Neuron (in vitro differentiated cells): Measurements from ENCODE around the gene VPREB1.
"Not testable (repeated sequence)": the region's sequence is repeated elsewhere in the genome, so short reads cannot be mapped to it uniquely, and the experiment has no call there.

Source experiments
- H2AFZ ChIP-seq: one replicate; pipeline ENCODE4 v1.6.1; 2013; ENCODE audit warnings: low read depth, mild to moderate bottlenecking, inconsistent platforms, low read length, moderate library complexity
- H3K27me3 ChIP-seq: one replicate; pipeline ENCODE4 v1.6.1; 2013; ENCODE audit warnings: low read length; ENCODE audit not compliant: insufficient read depth
- H3K36me3 ChIP-seq: one replicate; pipeline ENCODE4 v1.6.1; 2013; ENCODE audit warnings: low read length; ENCODE audit not compliant: insufficient read depth
- H3K4me1 ChIP-seq: one replicate; pipeline ENCODE4 v1.6.1; 2013; ENCODE audit warnings: low read length; ENCODE audit not compliant: insufficient read depth
- H3K4me3 ChIP-seq: 2 replicates; pipeline ENCODE4 v1.5.1; 2013; ENCODE audit warnings: mild to moderate bottlenecking, low read length, moderate library complexity
- H3K9me3 ChIP-seq: one replicate; pipeline ENCODE4 v1.6.1; 2013; ENCODE audit warnings: low read length

The VPREB1 gene

DNA sequence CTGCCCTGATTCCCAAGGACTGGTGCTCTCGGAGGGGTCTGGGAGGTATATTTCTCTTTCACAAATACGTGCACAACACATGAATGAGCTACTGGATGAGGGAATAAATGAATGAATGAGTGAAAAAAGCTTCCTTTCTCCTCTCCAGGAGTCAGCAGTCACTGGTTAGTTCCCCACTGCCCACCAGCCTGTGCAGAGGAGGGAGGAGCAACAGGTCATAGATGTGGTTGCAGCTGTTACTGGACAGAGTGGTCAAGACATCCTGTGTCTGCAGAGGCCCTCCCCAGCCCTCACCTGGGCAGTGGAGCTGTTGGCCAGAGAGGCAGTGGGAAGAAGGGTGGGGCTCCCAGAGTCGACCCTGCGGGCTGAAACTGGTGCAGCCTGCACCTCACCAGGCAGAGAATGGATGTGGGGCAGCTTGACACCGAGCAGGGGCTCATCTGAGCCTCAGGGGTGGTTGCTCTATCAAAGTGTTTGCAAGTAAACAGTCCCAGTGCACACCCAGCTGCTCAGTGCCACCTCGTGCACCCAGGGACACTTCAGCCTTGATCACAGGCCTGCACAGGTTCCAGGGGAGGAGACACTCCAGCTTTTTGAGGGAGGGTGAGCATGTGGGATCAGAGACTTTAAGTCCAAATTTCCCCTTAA, 1.4 kb upstream of the VPREB1 start:
- H3K27me3 ChIP-seq, result peaks cover 21% of the 10 kb centered on the region
- H3K4me1 ChIP-seq, result no peaks in the 10 kb centered on the region
- no peaks in the 10 kb centered on the region for H3K36me3 ChIP-seq
- no peaks in the 10 kb centered on the region for H3K9me3 ChIP-seq
- no peak overlapping the region for H2AFZ ChIP-seq
- H3K4me3 ChIP-seq, result no peak overlapping the region

DNA sequence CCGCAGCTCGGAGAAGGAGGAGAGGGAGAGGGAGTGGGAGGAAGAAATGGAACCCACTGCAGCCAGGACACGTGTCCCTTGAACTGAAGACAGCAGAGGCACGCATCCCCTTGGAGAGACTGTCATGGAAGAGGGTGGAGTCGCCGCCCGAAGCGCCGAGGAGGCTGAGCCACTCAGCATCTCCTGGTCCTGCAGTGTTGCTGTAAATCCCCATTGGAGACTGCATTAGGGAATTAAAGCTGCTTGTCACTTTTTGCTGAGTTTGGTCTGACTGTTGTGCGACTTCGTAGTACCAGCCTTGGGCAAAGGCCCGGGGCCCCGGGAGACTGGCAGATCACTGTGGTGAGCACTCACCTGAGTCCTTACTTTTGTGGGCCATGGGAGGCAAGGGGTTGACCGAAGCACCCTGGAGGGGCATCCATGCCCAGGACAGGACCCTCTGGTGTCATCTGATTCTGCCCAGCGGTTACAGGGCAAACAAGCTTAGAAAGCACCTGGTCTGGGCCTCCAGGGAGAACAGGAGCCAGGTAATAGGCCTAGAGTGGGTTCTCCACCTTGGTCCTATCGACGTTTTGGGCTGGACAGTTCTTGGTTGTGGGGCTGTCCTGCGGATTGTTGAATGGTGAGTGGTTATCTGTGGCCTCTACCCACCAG, 797 bp downstream of the VPREB1 start:
- H3K4me1 ChIP-seq, result no peaks in the 10 kb centered on the region
- H3K27me3 ChIP-seq, result peaks cover 28% of the 10 kb centered on the region
- H3K4me3 ChIP-seq, result no peak overlapping the region
- H3K9me3 ChIP-seq, result no peaks in the 10 kb centered on the region
- no peak overlapping the region for H2AFZ ChIP-seq
- no peaks in the 10 kb centered on the region for H3K36me3 ChIP-seq

DNA sequence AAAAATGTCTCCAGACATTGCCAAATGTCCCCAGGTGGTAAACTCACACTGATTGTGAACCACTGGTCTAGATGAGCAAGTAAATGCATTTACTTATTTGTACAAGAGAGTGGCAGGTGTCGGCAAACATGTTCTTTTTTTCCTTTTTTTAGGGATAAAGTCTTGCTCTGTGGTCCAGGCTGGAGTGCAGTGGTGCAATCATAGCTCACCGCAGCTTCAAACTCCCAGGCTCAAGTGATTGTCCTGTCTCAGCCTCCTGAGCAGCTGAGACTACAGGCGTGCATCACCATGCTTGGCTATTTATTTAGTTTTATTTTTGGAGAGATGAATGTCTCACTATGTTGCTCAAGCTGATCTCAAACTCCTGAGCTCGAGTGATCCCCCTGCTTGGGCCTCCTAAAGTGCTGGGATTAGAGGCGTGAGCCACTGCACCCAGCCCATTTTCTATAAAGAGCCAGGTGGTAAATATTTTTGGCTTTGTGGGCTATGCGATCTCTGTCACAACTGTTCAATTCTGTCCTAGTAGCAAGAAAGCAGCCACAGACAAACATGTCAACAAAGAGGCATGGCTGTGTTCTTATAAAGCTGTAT, 1.4 kb downstream of the VPREB1 start:
- H3K4me1 ChIP-seq, result no peaks in the 10 kb centered on the region
- no peaks in the 10 kb centered on the region for H3K9me3 ChIP-seq
- no peak overlapping the region for H2AFZ ChIP-seq
- H3K27me3 ChIP-seq, result peaks cover 25% of the 10 kb centered on the region
- H3K36me3 ChIP-seq, result no peaks in the 10 kb centered on the region
- no peak overlapping the region for H3K4me3 ChIP-seq

DNA sequence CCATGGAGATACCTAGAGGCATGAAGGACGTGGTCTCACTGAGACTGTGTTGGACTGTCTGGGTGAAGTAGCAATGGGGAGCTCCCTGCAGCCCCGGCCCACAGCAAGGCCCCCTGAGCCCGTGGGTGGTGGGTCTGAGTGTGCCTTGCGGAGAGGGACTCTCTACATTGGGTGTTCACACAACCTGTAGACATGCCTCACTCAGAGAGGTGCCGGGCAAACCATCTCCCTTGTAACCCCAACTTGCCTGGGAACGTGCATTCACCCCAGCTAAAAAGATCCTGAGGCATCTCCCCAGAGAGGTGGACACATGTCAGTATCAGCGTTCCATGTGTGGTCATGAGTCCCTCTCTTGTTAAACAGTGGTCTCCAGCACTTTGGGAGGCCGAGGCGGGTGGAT, 2.1 kb downstream of the VPREB1 start:
- H3K36me3 ChIP-seq, result no peaks in the 10 kb centered on the region
- no peak overlapping the region for H3K4me3 ChIP-seq
- H3K4me1 ChIP-seq, result no peaks in the 10 kb centered on the region
- no peaks in the 10 kb centered on the region for H3K9me3 ChIP-seq
- no peak overlapping the region for H2AFZ ChIP-seq
- peaks cover 23% of the 10 kb centered on the region for H3K27me3 ChIP-seq

DNA sequence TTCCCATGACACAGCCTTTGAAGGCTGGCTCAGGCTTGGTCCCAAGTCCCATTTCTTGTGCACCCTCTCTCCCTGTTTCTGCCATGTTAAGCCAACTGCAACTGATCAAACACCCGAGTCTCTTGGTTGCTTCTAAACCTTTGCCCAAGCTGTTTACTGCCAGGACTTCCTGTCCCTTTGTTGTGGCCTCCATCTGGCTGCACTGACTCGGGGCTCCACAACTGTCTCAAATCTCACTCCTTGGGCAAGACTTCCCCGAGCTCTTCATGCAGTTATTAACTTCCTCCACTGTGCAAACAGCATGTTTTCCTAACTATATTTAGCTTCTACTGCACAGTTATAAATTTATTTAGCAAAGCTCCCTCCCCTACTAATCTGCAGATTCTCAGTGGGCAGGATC, 4.3 kb downstream of the VPREB1 start:
- no peak overlapping the region for H3K4me3 ChIP-seq
- no peaks in the 10 kb centered on the region for H3K4me1 ChIP-seq
- H2AFZ ChIP-seq, result no peak overlapping the region
- no peaks in the 10 kb centered on the region for H3K36me3 ChIP-seq
- no peaks in the 10 kb centered on the region for H3K9me3 ChIP-seq
- H3K27me3 ChIP-seq, result peaks cover 20% of the 10 kb centered on the region

DNA sequence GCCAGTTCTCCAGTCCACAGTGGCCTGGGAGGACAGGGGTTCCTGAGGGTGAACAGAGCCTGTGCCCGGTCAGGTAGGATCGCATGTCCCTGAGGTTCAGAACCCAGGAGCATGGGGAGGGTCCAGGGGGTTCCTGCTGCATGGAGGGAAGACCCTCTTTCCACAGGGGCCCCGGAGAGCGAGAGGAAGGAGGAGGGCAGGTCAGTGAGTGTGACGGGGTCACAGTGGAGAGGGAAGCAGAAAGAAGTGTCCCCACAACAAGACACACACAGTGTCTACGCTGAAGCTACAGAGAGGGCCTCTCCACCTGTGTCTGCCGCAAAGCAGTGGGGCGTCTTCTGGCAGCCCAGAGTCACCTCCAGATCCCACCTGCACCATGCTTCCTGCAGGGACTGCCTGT, 6.1 kb downstream of the VPREB1 start:
- H3K4me3 ChIP-seq, H2AFZ ChIP-seq, H3K36me3 ChIP-seq, H3K9me3 ChIP-seq, H3K4me1 ChIP-seq: not testable (repeated sequence)
- H3K27me3 ChIP-seq, result peaks cover 12% of the 10 kb centered on the region

DNA sequence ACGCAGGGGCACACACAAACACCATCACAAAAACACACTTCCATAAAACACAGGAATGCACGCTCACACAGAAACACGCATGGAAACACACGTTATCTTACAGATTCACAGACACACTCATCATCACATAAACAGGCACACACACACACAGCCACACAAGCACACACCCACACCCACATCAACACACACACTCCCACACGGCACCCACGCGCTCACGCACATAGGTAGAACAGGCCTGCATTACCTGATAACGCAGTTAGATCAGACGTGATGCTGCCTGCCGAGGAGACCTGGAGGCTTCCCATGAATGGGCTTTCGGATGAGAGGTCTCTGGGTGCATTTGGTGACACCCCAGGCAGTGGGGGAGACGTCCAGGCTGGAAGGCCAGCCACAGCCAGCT, 11.5 kb downstream of the VPREB1 start:
- not testable (repeated sequence) for H3K4me3 ChIP-seq, H3K36me3 ChIP-seq, H2AFZ ChIP-seq, H3K4me1 ChIP-seq, H3K27me3 ChIP-seq, H3K9me3 ChIP-seq

DNA sequence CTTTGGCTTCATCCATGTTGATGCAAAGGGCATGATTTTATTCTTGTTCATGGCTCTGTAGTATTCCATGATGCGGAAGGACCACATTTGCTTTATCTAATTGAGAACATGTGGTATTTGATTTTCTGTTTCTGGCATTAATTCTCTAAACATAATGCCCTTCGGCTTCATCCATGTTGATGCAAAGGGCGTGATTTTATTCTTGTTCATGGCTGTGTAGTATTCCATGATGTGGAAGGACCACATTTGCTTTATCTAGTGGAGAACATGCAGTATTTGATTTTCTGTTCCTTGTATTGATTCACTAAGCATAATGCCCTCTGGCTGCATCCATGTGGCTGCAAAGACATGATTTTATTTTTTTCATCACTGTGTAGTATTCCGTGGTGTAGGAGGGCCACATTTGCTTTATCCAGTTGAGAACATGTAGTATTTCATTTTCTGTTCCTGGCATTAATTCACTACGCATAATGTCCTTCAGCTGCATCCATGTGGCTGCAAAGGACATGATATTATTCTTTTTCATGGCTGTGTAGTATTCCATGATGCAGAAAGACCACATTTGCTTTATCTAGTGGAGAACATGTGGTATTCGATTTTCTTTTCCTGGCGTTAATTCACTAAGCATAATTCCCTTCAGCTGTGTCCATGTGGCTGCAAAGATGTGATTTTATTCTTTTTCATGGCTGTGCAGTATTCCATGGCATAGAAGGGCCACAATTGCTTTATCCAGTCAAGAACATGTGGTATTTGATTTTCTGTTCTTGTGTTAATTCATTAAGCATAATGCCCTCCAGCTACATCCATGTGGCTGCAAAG, 14.2 kb downstream of the VPREB1 start:
- H3K9me3 ChIP-seq, H3K36me3 ChIP-seq, H2AFZ ChIP-seq, H3K27me3 ChIP-seq, H3K4me1 ChIP-seq, H3K4me3 ChIP-seq: not testable (repeated sequence)

DNA sequence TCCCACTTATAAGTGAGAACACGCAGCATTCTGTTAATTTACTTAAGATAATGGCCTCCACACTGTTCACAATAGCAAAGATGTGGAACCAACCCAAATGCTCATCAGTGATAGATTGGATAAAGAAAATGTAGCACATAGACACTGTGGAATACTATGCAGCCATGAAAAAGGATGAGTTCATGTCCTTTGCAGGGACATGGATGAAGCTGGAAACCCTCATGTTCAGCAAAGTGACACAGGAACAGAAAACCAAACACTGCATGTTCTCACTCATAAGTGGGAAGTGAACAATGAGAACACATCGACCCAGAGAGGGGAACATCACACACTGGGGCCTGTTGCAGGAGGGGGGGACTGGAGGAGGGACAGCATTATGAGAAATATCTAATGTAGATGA, 15.6 kb downstream of the VPREB1 start:
- not testable (repeated sequence) for H3K36me3 ChIP-seq, H3K4me3 ChIP-seq, H3K27me3 ChIP-seq

DNA sequence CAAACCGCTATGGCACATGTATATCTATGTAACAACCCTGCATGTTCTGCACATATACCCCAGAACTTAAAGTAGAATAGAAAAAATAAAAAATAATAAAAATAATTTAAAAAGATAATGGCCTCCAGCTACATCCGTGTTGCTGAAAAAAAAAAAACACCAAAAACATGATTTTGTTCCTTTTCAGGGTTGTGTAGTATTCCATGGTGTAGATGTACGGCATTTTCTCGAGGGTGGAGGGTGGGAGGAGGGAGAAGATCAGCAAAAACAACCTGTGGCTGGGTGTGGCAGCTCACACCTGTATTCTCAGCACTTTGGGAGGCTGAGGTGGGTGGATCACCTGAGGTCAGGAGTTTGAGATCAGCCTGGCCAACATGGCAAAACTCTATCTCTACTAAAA, 16.0 kb downstream of the VPREB1 start:
- H3K27me3 ChIP-seq, result not testable (repeated sequence)

More for the DNA sequence above, 15.6 kb downstream of the VPREB1 start:
- not testable (repeated sequence) for H3K4me1 ChIP-seq, H3K9me3 ChIP-seq, H2AFZ ChIP-seq

DNA sequence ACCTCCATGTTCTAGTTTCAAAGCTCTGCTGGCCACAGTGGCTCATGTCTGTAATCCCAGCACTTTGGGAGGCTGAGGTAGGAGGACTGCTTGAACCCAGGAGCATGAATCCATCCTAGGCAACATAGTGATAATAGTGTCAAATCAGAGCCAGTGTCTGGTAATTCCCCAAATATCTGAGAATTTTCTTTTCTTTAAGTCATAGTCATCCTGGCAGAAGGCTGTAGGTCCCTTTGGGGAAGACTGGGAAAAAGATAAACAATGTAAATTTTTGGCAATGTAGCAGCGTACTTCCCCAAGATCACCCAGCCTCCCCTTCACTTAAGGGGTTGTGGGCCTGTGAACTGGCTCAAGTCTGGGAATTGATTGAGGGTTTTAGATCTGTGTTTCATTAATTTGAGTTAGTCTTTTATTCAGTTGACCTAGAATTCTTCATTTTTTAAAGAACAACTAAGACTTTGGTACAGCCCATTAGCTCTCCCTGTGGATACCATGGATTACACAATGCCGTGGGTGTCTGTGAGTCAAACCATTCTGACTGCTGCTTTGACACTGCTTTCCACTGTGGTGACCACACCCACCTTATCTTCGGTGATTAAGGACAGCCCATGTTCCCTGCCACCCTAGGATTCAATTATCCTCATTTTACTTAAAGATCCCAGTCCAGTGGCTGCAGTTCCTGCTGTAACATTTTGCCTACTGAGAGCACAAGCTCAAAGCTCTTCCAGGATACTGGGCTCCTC, 17.9 kb downstream of the VPREB1 start:
- not testable (repeated sequence) for H3K36me3 ChIP-seq, H3K9me3 ChIP-seq, H2AFZ ChIP-seq, H3K4me3 ChIP-seq, H3K4me1 ChIP-seq, H3K27me3 ChIP-seq

More for the DNA sequence above, 16.0 kb downstream of the VPREB1 start:
- not testable (repeated sequence) for H3K36me3 ChIP-seq, H3K4me3 ChIP-seq, H3K4me1 ChIP-seq, H2AFZ ChIP-seq, H3K9me3 ChIP-seq

DNA sequence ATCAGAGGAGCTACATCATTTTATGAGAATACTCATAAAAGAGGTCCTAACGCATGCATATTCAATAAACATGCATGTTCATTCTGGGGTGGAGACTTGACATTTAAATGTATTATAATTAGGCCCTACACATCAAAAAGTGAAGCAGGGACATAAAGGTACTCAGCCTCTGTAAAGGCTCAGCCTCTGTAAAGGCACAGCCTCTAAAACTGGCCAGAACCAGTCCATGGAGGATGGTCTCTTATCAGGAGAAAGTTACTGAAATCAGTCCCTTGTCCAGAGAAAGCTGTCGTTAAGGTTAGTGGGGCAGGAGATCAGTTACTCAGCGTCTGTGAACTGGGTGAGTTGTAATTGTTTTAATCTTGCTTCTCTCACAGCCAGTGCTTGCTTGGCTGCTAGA, 19.2 kb downstream of the VPREB1 start:
- not testable (repeated sequence) for H3K27me3 ChIP-seq, H2AFZ ChIP-seq, H3K4me1 ChIP-seq, H3K9me3 ChIP-seq, H3K4me3 ChIP-seq, H3K36me3 ChIP-seq
